GM12801 (cell line): ENCODE results near the gene SHISA7.

ENCODE experiments used
- TF ChIP-seq, protein P1 (sequence below): IDR thresholded peaks from one replicate; pipeline ENCODE4 v1.5.1; 2011; ENCODE audit warnings: control low read depth; ENCODE audit not compliant: insufficient read length; ENCODE audit errors: extremely low read depth

SHISA7 gene

GRCh38 chr19:55451163-55451964, 8.3 kb upstream of the SHISA7 start:
- TF ChIP-seq, protein P1, sequence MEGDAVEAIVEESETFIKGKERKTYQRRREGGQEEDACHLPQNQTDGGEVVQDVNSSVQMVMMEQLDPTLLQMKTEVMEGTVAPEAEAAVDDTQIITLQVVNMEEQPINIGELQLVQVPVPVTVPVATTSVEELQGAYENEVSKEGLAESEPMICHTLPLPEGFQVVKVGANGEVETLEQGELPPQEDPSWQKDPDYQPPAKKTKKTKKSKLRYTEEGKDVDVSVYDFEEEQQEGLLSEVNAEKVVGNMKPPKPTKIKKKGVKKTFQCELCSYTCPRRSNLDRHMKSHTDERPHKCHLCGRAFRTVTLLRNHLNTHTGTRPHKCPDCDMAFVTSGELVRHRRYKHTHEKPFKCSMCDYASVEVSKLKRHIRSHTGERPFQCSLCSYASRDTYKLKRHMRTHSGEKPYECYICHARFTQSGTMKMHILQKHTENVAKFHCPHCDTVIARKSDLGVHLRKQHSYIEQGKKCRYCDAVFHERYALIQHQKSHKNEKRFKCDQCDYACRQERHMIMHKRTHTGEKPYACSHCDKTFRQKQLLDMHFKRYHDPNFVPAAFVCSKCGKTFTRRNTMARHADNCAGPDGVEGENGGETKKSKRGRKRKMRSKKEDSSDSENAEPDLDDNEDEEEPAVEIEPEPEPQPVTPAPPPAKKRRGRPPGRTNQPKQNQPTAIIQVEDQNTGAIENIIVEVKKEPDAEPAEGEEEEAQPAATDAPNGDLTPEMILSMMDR, result no peak

- TF ChIP-seq, protein P1, result no peak
Measured at GRCh38 chr19:55449469-55449868, 6.4 kb upstream of the SHISA7 start.

DNA sequence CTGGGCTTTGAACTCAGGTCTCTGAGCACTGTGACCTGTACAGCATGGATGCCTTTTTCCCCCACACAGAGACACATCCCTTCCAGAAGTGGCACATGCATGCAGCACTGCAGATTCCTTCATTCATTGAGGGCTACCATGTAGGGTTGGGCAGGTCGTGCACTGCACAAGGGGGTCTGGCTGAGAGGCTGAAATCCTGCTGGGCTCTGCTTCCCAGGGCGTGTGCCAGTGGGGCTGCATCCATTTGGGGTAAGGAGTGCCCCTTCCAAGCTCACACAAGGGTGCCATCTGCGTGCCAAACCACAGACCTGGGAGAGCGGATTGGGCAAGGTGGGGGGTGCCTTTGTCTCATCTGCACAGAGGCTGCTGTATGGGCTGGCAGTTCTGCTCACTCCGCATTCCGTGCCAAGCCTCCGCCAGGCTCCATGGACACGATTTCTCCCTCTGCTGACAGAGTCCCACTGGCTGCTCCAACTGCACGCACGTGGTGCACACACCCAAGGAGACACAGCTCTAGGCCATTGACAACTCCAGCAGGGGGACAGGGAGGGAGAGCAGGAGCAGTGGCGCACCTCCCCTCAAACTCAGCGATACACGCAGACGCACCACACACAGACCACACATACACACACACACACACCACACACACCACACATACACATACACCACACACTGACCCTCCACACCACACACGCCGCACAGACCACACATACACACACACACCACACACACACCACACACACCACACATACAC, 4.5 kb upstream of the SHISA7 start:
- TF ChIP-seq, protein P1, result no peak

DNA sequence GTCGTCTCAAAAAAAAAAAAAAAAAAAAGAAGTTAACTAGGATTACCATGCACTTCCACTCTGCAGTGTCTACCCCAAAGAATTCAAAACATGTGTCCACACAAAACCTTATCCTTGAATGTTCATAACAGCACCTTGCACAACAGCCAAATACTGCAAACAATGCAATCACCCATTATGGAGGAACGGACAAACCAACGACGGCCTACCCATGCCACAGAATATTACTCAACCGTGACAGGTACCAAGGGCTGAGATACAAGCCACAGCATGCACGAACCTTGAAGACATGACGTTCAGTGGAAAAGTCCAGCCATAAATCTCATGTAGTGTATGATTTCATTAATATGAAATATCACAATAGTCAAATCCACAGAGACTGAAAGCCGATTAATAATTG, 3.0 kb upstream of the SHISA7 start:
- TF ChIP-seq, protein P1, result no peak

DNA sequence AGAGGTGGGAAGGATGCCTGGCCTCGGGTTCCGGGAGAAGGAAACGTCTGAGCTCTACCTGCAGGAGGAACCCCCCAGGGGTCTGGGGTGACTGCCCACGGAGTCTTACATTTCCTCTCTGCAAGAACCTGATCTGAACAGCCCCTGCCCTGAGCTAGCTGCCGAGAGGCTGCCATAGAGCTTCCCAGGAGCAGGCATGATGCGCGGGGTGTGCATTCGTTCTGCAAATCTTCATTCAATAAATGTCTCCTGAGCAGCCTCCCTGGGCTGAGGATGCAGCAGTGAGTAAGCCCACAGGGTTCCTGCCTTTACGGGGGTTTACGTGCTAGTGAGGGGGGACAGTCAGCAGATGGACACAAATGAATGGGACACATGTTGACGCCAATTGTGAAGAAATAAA, 1.5 kb upstream of the SHISA7 start:
- TF ChIP-seq, protein P1, result no peak

DNA sequence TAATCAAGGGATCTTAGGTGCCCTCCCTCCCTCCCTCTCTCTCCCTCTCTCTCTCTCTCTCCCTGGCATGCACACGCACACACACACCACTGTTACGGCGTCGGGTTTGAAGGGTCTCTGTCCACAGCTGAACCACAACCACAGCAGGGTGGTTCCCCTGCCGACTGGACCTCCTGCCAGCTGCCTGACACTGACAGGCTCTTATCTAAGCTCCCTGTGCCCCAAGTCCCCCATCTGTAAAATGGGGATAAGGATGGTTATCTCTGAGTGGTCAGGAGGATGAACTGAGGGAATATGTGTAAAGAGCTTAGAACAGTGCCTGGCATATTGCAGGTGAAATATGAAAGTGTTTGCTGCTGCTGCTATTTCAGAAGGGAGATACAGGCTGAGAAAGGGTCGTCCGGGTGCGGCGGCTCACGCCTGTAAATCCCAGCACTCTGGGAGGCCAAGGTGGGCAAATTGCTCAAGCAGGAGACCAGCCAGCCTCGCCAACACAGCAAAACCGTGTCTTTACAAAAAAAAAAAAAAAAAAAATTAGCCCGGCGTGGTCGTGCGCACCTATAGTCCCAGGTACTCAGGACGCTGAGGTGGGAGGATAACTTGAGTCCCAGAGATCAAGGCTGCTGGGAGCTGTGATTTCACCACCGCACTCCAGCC, 852 bp upstream of the SHISA7 start:
- TF ChIP-seq, protein P1, result no peak

GRCh38 chr19:55442372-55442961, 633 bp downstream of the SHISA7 start:
- TF ChIP-seq, protein P1, result no peak
